Endothelial cell of umbilical vein (primary cell): ENCODE data around the gene CHST12.
A peak's percentile ranks its signal among the peaks of the same experiment; 100 is the strongest.

Source experiments
- EZH2 ChIP-seq: IDR thresholded peaks from 2 replicates; pipeline ENCODE4 v1.6.1; 2012; ENCODE audit warnings: borderline replicate concordance, low read depth, mild to moderate bottlenecking, moderate library complexity, low read length, inconsistent platforms; ENCODE audit not compliant: severe bottlenecking
- JUN ChIP-seq: IDR thresholded peaks from 2 replicates; pipeline ENCODE4 v1.6.1; 2011; ENCODE audit warnings: borderline replicate concordance, low read depth; ENCODE audit not compliant: insufficient read length, insufficient read depth
- MAX ChIP-seq: IDR thresholded peaks from 2 replicates; pipeline ENCODE4 v1.6.1; 2011; ENCODE audit not compliant: insufficient read depth, insufficient read length
- MYC ChIP-seq: IDR thresholded peaks from one replicate; pipeline ENCODE4 v1.6.1; 2011; ENCODE audit warnings: mild to moderate bottlenecking, low read depth, low read length
- POLR2A ChIP-seq: IDR thresholded peaks from 2 replicates; pipeline ENCODE4 v1.6.1; 2012; ENCODE audit warnings: low read depth, mild to moderate bottlenecking, control low read depth, low read length
- POLR2AphosphoS5 ChIP-seq: IDR thresholded peaks from 2 replicates; pipeline ENCODE4 v1.6.1; 2012; ENCODE audit warnings: low read depth, mild to moderate bottlenecking, control low read depth, low read length, moderate library complexity; ENCODE audit not compliant: insufficient read depth
- TF ChIP-seq, protein P1 (sequence below), 2 donors: IDR thresholded peaks; 1 replicate in 1 of 2; 2 replicates in 1 of 2; pipeline ENCODE4 v1.5.1; 2011; ENCODE audit warnings: low read length in 2 of 2, mild to moderate bottlenecking in 2 of 2, moderate library complexity in 2 of 2, control low read depth in 1 of 2, inconsistent platforms in 1 of 2, low read depth in 1 of 2; ENCODE audit not compliant: insufficient read depth in 1 of 2; ENCODE audit errors: extremely low read depth in 1 of 2

DNA sequence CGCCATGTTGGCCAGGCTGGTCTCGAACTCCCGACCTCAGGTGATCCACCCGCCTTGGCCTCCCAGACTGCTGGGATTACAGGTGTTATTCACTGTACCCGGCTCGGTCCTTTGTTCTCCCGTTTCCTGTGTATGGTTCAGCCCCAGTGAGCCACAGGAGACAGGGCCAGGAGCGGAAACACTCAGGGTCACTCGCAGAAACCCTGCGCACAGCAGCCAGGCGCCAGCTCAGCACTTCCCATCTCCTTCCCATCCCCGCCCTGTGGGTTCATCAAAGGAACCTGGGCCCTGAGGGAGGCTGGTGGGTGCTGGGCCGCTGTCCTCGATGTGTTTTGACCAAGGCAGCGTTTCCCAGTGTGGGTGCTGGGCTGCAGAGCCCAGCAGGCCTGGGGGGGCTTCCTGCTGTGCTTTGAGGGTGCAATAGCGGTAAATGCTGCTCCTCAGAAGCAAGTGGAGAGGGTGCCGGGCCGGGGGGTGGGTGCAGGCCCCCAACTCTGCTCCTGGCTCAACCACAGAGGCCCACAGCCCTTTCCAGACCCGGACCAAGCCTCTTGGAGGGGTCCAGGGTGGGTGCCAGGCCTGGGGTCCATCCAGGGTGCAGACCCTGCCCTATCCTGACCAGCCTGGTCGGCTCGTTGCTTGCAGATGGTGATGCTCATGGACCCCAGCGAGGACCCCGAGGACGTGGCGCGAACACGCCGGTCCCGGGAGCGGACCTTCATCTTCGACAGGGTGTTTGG is 15.3 kb upstream of the CHST12 start:
- TF ChIP-seq POLR2A (no peak), POLR2AphosphoS5 (peak; percentile 19), EZH2 (no peak), JUN (no peak), MYC (no peak), MAX (no peak)
- TF ChIP-seq, protein P1, sequence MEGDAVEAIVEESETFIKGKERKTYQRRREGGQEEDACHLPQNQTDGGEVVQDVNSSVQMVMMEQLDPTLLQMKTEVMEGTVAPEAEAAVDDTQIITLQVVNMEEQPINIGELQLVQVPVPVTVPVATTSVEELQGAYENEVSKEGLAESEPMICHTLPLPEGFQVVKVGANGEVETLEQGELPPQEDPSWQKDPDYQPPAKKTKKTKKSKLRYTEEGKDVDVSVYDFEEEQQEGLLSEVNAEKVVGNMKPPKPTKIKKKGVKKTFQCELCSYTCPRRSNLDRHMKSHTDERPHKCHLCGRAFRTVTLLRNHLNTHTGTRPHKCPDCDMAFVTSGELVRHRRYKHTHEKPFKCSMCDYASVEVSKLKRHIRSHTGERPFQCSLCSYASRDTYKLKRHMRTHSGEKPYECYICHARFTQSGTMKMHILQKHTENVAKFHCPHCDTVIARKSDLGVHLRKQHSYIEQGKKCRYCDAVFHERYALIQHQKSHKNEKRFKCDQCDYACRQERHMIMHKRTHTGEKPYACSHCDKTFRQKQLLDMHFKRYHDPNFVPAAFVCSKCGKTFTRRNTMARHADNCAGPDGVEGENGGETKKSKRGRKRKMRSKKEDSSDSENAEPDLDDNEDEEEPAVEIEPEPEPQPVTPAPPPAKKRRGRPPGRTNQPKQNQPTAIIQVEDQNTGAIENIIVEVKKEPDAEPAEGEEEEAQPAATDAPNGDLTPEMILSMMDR (IDR thresholded peaks at IDR 0.05; ENCODE audit: extremely low read depth in 1 of 2, insufficient read depth in 1 of 2, low read depth in 1 of 2, low read length in 2 of 2), result no peak
